ENCODE measurements around the gene COG8.

DNA sequence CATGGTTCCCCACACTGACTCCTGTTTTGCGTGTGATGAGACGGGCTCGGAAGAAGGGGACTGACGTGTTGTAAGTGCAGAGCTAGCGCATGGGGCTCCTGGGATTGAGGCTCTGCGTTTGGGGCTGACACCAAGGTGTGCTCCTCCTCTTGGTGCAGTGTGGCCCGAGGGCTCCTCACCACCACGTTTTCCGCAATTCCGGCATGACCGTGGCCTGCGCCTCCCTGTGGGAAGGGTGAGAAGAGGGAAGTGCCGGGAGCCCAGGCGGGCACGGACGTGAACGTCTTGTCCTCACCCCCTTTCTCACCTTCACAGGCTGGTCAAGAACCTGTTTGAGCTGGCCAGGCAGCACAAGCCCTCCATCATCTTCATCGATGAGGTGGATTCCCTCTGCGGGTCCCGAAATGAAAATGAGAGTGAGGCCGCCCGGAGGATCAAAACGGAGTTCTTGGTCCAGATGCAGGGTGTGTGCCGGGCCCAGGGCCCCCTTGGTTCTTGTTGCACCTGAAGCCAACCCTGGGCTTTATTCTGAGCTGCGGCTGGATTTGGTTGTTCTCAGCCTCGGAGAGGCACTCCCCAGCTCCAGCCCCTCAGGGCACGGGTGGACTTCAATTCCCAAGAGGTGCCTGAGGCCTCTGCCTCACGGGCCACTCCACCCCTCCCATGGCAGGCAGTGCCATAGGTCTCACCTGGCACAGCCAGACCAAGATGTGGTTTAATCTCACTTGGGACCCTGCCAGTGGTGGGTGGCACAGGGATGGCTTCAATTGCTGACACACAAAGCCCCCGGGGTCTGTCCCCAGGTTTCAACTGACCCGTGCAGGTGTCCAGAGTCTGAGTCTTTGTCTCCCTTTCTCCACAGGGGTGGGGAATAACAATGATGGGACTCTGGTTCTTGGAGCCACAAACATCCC is 19.3 kb downstream of the COG8 start:
- TF ChIP-seq POLR2AphosphoS5 (IDR thresholded peaks at IDR 0.05), result no peak
- TF ChIP-seq, protein P1, sequence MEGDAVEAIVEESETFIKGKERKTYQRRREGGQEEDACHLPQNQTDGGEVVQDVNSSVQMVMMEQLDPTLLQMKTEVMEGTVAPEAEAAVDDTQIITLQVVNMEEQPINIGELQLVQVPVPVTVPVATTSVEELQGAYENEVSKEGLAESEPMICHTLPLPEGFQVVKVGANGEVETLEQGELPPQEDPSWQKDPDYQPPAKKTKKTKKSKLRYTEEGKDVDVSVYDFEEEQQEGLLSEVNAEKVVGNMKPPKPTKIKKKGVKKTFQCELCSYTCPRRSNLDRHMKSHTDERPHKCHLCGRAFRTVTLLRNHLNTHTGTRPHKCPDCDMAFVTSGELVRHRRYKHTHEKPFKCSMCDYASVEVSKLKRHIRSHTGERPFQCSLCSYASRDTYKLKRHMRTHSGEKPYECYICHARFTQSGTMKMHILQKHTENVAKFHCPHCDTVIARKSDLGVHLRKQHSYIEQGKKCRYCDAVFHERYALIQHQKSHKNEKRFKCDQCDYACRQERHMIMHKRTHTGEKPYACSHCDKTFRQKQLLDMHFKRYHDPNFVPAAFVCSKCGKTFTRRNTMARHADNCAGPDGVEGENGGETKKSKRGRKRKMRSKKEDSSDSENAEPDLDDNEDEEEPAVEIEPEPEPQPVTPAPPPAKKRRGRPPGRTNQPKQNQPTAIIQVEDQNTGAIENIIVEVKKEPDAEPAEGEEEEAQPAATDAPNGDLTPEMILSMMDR (IDR thresholded peaks at IDR 0.05), result no peak
- no peak for TF ChIP-seq POLR2A (IDR thresholded peaks at IDR 0.05)

All from transverse colon (tissue), 4 donors.